ENCODE data around the gene DGAT2.

GRCh38 chr11:75840522-75840921, 71.9 kb downstream of the DGAT2 start:
- no peak for TF ChIP-seq EZH2 (IDR thresholded peaks at IDR 0.05)
- TF ChIP-seq POLR2AphosphoS5 (IDR thresholded peaks at IDR 0.05; ENCODE audit: borderline replicate concordance, low read depth, low read length) = no peak

Data from SK-N-MC (cell line).